Right lobe of liver (tissue), 4 donors: ENCODE results near the gene MARVELD2.

Experiments used
- POLR2A ChIP-seq: fragments of 450-650 bp; IDR thresholded peaks from one replicate; pipeline ENCODE4 v1.6.1; 2017; ENCODE audit warnings: antibody characterized with exemption, mild to moderate bottlenecking
- TF ChIP-seq, protein P1 (sequence below), 4 donors: fragments of 200-600 bp in 3 of 4; fragments of 450-650 bp in 1 of 4; IDR thresholded peaks; one replicate each; pipeline versions ENCODE4 v1.5.1 to v1.8.0; 2016 to 2022; ENCODE audit warnings: antibody characterized with exemption in 4 of 4, mild to moderate bottlenecking in 2 of 4
- donor health status: DM: no; HTN: no; CAD: no.
- donor health status: DM: no; HTN: no; CAD: no.
- donor health status: DM: no; HTN: yes; CAD: no.

DNA sequence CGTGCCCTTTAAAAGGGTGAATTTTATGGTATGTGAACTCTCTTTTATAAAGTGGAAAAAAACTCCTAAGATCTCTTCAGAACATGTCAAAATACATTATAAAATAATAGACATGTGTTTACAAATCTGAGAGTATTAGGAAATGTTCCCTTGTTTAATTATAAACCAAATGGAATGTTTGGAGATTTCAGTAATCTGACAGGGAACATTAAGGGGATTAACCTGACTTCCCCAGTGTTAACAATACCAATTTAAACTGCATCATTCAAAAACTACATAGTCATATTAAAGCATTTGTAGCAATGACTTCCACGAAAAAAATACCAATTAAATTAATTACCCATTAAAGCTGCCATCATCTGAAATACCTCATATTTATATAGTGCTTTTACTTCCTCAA is 76.1 kb downstream of the MARVELD2 start:
- TF ChIP-seq, protein P1, sequence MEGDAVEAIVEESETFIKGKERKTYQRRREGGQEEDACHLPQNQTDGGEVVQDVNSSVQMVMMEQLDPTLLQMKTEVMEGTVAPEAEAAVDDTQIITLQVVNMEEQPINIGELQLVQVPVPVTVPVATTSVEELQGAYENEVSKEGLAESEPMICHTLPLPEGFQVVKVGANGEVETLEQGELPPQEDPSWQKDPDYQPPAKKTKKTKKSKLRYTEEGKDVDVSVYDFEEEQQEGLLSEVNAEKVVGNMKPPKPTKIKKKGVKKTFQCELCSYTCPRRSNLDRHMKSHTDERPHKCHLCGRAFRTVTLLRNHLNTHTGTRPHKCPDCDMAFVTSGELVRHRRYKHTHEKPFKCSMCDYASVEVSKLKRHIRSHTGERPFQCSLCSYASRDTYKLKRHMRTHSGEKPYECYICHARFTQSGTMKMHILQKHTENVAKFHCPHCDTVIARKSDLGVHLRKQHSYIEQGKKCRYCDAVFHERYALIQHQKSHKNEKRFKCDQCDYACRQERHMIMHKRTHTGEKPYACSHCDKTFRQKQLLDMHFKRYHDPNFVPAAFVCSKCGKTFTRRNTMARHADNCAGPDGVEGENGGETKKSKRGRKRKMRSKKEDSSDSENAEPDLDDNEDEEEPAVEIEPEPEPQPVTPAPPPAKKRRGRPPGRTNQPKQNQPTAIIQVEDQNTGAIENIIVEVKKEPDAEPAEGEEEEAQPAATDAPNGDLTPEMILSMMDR (IDR thresholded peaks at IDR 0.05): no peak
- TF ChIP-seq POLR2A: no peak
